WTC11 (cell line): ENCODE measurements around the gene OTP. TPM values are rescaled to one million over a fixed set of nuclear protein-coding genes. Genes with fewer than 3 reads are reported as not detected.

ENCODE experiments used
- ATAC-seq: fragments of 200-7000 bp; cut with Tn5 transposase; 2 replicates; pipeline ENCODE4 v1.10.0; 2021; ENCODE audit warnings: mild to moderate bottlenecking, moderate library complexity
- CTCF ChIA-PET: fragments of 300-600 bp; sonication (Branson Sonifier 250); formaldehyde crosslinking; loops from one replicate; lab custom pipeline; 2021; ENCODE audit warnings: antibody characterized with exemption; lab: Charles Lee
- POLR2A ChIA-PET: fragments of 350-600 bp; sonication (Branson Sonifier 250); formaldehyde crosslinking; loops from one replicate; lab custom pipeline; 2021; ENCODE audit warnings: antibody characterized with exemption; lab: Charles Lee
- DNase-seq: peaks from one replicate; pipeline ENCODE4 v3.0.0; 2021; ENCODE audit warnings: low spot score
- H3K27ac Mint-ChIP-seq: 2 replicates; pipeline ENCODE4 v1.8.0; 2021; ENCODE audit warnings: mixed read lengths
- H3K27me3 Mint-ChIP-seq: 2 replicates; pipeline ENCODE4 v1.8.0; 2021; ENCODE audit warnings: low read depth, mild to moderate bottlenecking, moderate library complexity, mixed read lengths
- H3K36me3 Mint-ChIP-seq: 2 replicates; pipeline ENCODE4 v1.8.0; 2021; ENCODE audit warnings: mixed read lengths
- H3K4me1 Mint-ChIP-seq: 2 replicates; pipeline ENCODE4 v1.8.0; 2022; ENCODE audit warnings: mixed read lengths
- H3K4me3 Mint-ChIP-seq: 2 replicates; pipeline ENCODE4 v1.8.0; 2021; ENCODE audit warnings: mild to moderate bottlenecking, moderate library complexity, mixed read lengths
- H3K9me3 Mint-ChIP-seq: 2 replicates; pipeline ENCODE4 v1.8.0; 2021; ENCODE audit warnings: mixed read lengths
- ATF1 ChIP-seq: sonication (generic); formaldehyde crosslinking; IDR thresholded peaks from 2 replicates; pipeline ENCODE4 v1.8.1; 2023; ENCODE audit warnings: mild to moderate bottlenecking, moderate library complexity, missing genetic modification reagents
- EMX1 ChIP-seq: fragments of 250-450 bp; sonication (Bioruptor Pico); IDR thresholded peaks from 2 replicates; pipeline ENCODE4 v1.8.0; 2021; ENCODE audit warnings: mild to moderate bottlenecking
- NFE2L1 ChIP-seq: sonication (generic); formaldehyde crosslinking; IDR thresholded peaks from 2 replicates; pipeline ENCODE4 v1.8.1; 2023; ENCODE audit warnings: missing genetic modification reagents
- NFYB ChIP-seq: sonication (generic); formaldehyde crosslinking; conservative IDR thresholded peaks from 2 replicates; pipeline ENCODE4 v1.8.0; 2022; ENCODE audit warnings: low read depth, missing genetic modification reagents
- NR2C2 ChIP-seq: sonication (generic); formaldehyde crosslinking; IDR thresholded peaks from 2 replicates; pipeline ENCODE4 v1.8.0; 2022; ENCODE audit warnings: mild to moderate bottlenecking, missing genetic modification reagents
- PRRX2 ChIP-seq: fragments of 250-450 bp; sonication (Bioruptor Pico); IDR thresholded peaks from 2 replicates; pipeline ENCODE4 v1.8.0; 2021; ENCODE audit warnings: mild to moderate bottlenecking
- RORB ChIP-seq: fragments of 250-450 bp; sonication (Bioruptor Pico); IDR thresholded peaks from 2 replicates; pipeline ENCODE4 v1.9.0; 2021; ENCODE audit warnings: mild to moderate bottlenecking
- SMAD4 ChIP-seq: sonication (generic); formaldehyde crosslinking; IDR thresholded peaks from 2 replicates; pipeline ENCODE4 v1.8.0; 2022; ENCODE audit warnings: mild to moderate bottlenecking, missing genetic modification reagents
- SOX15 ChIP-seq: fragments of 250-450 bp; sonication (Bioruptor Pico); IDR thresholded peaks from 2 replicates; pipeline ENCODE4 v1.9.0; 2021; ENCODE audit warnings: mild to moderate bottlenecking
- SP1 ChIP-seq: sonication (generic); formaldehyde crosslinking; conservative IDR thresholded peaks from 2 replicates; pipeline ENCODE4 v1.8.1; 2022; ENCODE audit warnings: missing genetic modification reagents
- TCF7 ChIP-seq: sonication (generic); formaldehyde crosslinking; IDR thresholded peaks from 2 replicates; pipeline ENCODE4 v1.8.0; 2022; ENCODE audit warnings: mild to moderate bottlenecking, low read depth, missing genetic modification reagents, moderate library complexity
- TP53 ChIP-seq: sonication (generic); formaldehyde crosslinking; IDR thresholded peaks from 2 replicates; pipeline ENCODE4 v1.8.1; 2023; ENCODE audit warnings: mild to moderate bottlenecking, missing genetic modification reagents
- ZNF121 ChIP-seq: sonication (generic); formaldehyde crosslinking; IDR thresholded peaks from 2 replicates; pipeline ENCODE4 v1.8.0; 2023; ENCODE audit warnings: missing genetic modification reagents
- ZNF138 ChIP-seq: sonication (generic); formaldehyde crosslinking; conservative IDR thresholded peaks from 2 replicates; pipeline ENCODE4 v1.8.1; 2022; ENCODE audit warnings: mild to moderate bottlenecking, moderate library complexity, missing genetic modification reagents
- ZNF263 ChIP-seq: sonication (generic); formaldehyde crosslinking; IDR thresholded peaks from 2 replicates; pipeline ENCODE4 v1.8.1; 2022; ENCODE audit warnings: low read depth, mild to moderate bottlenecking, moderate library complexity, missing genetic modification reagents
- ZNF396 ChIP-seq: fragments of 250-450 bp; sonication (Bioruptor Pico); IDR thresholded peaks from 2 replicates; pipeline ENCODE4 v1.8.0; 2021; ENCODE audit warnings: mild to moderate bottlenecking, moderate library complexity, borderline replicate concordance
- total RNA-seq: library from RNA; stranded (reverse); gene quantifications from 3 replicates; pipeline ENCODE4 v1.2.3, GENCODE V29; 2021
- TF ChIP-seq, protein P1 (sequence below): sonication (generic); formaldehyde crosslinking; conservative IDR thresholded peaks from 2 replicates; pipeline ENCODE4 v1.8.1; 2022; ENCODE audit warnings: mild to moderate bottlenecking, missing genetic modification reagents
- TF ChIP-seq, protein P2 (sequence below): sonication (generic); formaldehyde crosslinking; IDR thresholded peaks from 2 replicates; pipeline ENCODE4 v1.8.1; 2022; ENCODE audit warnings: low read depth, missing genetic modification reagents, borderline replicate concordance
- TF ChIP-seq, protein P3 (sequence below): sonication (generic); formaldehyde crosslinking; IDR thresholded peaks from 2 replicates; pipeline ENCODE4 v1.8.0; 2022; ENCODE audit warnings: mild to moderate bottlenecking, missing genetic modification reagents

The OTP gene
- total RNA-seq, 1 experiment from 2014 or later, result not detected

DNA sequence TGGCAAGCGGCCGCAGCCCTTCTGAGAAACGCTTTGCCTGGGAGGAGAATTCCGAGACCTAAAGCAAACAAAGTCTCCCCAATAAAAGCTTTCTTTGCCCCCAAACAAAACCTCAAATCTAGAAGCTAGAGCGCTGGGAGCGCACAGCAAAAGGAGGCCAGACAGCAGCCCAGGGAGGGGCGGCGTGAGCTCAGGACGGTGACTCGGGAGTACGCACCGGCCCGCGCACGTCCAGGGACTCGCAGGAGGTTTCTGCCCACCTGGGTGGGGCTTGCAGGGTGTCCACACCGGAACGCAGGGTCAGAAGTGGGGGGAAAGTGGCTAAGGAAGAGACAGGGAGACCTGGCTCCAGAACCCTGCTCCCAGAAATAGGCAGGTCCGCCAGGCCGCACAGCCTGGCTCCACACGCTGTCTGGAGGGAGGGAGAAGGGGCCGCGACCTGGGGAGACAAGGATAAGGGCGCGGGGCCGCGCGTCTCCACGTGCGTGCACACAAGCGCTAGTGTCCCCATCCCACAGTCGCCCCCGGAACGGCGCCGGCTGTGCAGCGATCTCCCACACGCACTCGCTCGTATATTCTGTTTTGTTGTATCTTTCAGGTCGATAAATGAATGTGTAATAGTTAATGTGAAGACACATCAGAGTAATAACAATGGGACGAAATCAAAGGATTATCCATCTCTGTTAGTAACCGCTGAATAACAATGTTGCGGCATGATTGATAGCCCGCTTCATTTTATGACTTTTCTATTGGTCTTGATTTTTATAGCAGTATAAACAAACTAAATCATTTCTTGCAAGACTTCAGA lies 2.3 kb upstream of the OTP start:
- Mint-ChIP-seq H3K4me1 (peaks cover 71% of the 10 kb centered on the region), H3K27me3 (peaks cover 99% of the 10 kb centered on the region), H3K36me3 (no peaks in the 10 kb centered on the region), H3K4me3 (peak overlapping the region; percentile 50), H3K9me3 (no peaks in the 10 kb centered on the region), H3K27ac (no peak overlapping the region)
- ChIA-PET CTCF (interaction anchor here (0.5 to 2.1 kb wide), 5 partner anchors 11 to 80 kb away, joined by 3 to 7 read pairs (median 4); no protein-coding TSS in a partner anchor), POLR2A (no interaction called here)
- DNase-seq (peak; percentile 39), ATAC-seq (no peak)
- TF ChIP-seq NFE2L1 (CRISPR knock-in tag) (no peak), EMX1 (CRISPR knock-in tag) (no peak), TCF7 (CRISPR knock-in tag) (no peak), SMAD4 (CRISPR knock-in tag) (no peak), RORB (CRISPR knock-in tag) (no peak), ZNF263 (no peak), SOX15 (no peak)
- TF ChIP-seq, protein P1, sequence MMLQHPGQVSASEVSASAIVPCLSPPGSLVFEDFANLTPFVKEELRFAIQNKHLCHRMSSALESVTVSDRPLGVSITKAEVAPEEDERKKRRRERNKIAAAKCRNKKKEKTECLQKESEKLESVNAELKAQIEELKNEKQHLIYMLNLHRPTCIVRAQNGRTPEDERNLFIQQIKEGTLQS, result no peak
- TF ChIP-seq, protein P2, sequence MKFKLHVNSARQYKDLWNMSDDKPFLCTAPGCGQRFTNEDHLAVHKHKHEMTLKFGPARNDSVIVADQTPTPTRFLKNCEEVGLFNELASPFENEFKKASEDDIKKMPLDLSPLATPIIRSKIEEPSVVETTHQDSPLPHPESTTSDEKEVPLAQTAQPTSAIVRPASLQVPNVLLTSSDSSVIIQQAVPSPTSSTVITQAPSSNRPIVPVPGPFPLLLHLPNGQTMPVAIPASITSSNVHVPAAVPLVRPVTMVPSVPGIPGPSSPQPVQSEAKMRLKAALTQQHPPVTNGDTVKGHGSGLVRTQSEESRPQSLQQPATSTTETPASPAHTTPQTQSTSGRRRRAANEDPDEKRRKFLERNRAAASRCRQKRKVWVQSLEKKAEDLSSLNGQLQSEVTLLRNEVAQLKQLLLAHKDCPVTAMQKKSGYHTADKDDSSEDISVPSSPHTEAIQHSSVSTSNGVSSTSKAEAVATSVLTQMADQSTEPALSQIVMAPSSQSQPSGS (CRISPR knock-in tag), result no peak

DNA sequence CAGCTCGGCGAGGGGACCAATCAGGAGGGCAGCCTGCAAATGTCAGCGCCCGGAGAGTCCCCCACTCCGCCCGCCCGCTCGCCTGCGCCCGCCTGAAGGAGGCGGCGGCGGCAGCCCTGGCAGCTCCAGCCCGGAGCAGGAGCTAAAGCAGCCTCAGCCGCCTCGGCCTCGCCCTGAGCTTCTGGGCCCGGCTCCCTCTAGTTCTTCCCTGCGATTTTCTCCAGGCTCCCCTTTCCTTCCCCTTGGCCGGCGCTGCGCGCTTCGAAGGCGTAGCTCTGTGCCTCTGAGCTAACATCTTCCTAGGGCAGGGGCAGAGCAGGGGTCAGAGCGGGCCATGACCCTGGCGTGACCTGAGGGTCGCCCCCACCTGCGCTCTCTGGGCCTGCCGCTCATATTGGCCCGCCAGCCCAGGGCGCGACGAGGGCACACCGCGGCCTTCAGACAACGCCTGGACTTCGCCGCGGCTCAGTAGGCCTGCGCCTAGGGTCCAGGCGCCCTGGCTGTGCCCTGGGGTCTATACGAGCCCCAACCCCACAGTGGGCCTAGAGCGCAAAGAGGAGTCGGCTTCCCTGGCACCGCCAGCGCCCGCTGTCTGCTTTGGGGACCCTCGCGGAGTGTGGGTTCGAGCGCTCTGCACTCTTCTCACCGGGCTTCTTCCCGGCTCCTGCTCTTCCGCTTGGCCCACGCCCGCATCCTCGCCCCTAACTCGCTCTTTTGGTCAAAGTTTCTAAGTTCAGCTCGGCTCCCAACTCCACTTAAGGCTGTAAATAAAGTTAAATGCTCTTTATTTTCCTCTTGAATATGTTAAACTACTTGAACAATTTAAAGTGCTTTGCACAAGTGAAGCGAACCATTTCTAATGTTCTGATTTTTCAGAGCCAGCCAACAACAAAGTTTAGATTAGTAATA lies 504 bp upstream of the OTP start:
- no peak overlapping the region for H3K27ac Mint-ChIP-seq
- ATAC-seq, result peak; percentile 85
- POLR2A ChIA-PET, result interaction anchor here (1.0 kb wide), 2 partner anchors 9 to 320 kb away, joined by 3 read pairs; no protein-coding TSS in a partner anchor

DNA sequence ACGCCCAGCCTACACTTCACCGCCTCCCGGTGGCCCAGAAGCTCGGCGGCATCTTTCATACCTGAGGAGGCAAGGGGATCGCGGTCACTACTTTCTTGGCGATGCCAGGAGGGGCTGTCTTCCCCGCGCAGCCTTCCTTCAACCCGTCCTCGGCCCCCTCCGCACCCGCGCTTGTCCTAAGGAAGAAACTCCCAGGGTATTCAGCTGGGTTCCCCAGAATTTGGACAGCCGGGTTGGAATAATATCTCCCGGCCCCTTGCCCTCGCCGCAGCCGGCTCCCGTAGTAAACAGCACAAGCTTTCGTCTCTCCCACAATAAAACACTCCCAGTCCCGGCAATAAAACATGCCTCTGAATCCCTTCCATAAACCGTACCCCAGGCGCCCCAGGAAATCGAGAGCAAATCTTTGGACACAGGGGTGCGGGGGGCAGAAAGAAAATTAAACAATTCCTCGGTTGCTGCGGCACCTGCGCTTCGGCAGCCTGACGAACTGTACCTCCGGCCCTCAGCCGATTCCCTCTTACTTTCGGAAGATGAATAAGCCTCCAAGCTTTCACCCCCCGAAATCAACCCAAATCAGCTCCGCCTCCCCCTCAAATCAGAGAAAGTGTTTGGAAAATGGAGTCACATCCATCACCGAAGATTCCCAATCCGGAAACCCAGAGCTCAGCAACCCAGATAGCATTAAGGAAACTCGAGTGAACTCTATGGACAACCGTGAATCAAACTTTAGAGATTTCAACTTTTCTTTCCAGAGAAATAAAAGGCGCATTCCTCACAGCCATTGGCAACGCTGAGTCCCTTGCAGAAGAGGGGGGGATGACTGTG lies 1.1 kb downstream of the OTP start:
- peaks cover 57% of the 10 kb centered on the region for H3K4me1 Mint-ChIP-seq
- DNase-seq, result no peak
- H3K27ac Mint-ChIP-seq, result no peak overlapping the region
- ChIA-PET POLR2A (no interaction called here), CTCF (interaction anchor here (0.8 to 1.5 kb wide), 3 partner anchors 9 to 215 kb away, joined by 3 to 5 read pairs (median 4); no protein-coding TSS in a partner anchor)
- H3K4me3 Mint-ChIP-seq, result peak overlapping the region; percentile 59
- peaks cover 100% of the 10 kb centered on the region for H3K27me3 Mint-ChIP-seq
- H3K36me3 Mint-ChIP-seq, result no peaks in the 10 kb centered on the region
- no peak for ATAC-seq
- no peak for TF ChIP-seq ZNF138 (CRISPR knock-in tag)
- no peak for TF ChIP-seq PRRX2 (CRISPR knock-in tag)
- TF ChIP-seq NR2C2 (CRISPR knock-in tag), result no peak
- no peak for TF ChIP-seq ATF1 (CRISPR knock-in tag)
- TF ChIP-seq ZNF396 (CRISPR knock-in tag), result no peak
- TF ChIP-seq SP1 (CRISPR knock-in tag), result no peak
- no peak for TF ChIP-seq NFYB (CRISPR knock-in tag)
- no peak for TF ChIP-seq ZNF121
- no peaks in the 10 kb centered on the region for H3K9me3 Mint-ChIP-seq

More for the DNA sequence above, 504 bp upstream of the OTP start:
- DNase-seq, result peak; percentile 88
- peaks cover 63% of the 10 kb centered on the region for H3K4me1 Mint-ChIP-seq
- H3K9me3 Mint-ChIP-seq, result no peaks in the 10 kb centered on the region
- TF ChIP-seq ZNF138 (CRISPR knock-in tag) (no peak), TP53 (CRISPR knock-in tag) (0 out of 2 replicates have a peak, but pooled peaks have one; percentile 37), SP1 (CRISPR knock-in tag) (0 out of 2 replicates have a peak, but pooled peaks have one; percentile 23), ZNF121 (0 out of 2 replicates have a peak, but pooled peaks have one; percentile 9)
- TF ChIP-seq, protein P3, sequence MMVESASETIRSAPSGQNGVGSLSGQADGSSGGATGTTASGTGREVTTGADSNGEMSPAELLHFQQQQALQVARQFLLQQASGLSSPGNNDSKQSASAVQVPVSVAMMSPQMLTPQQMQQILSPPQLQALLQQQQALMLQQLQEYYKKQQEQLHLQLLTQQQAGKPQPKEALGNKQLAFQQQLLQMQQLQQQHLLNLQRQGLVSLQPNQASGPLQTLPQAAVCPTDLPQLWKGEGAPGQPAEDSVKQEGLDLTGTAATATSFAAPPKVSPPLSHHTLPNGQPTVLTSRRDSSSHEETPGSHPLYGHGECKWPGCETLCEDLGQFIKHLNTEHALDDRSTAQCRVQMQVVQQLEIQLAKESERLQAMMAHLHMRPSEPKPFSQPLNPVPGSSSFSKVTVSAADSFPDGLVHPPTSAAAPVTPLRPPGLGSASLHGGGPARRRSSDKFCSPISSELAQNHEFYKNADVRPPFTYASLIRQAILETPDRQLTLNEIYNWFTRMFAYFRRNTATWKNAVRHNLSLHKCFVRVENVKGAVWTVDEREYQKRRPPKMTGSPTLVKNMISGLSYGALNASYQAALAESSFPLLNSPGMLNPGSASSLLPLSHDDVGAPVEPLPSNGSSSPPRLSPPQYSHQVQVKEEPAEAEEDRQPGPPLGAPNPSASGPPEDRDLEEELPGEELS (CRISPR knock-in tag), result peak; percentile 53; the same call in 1 of the 2 replicates
- peak overlapping the region; percentile 58 for H3K4me3 Mint-ChIP-seq
- H3K27me3 Mint-ChIP-seq, result peaks cover 100% of the 10 kb centered on the region
- H3K36me3 Mint-ChIP-seq, result no peaks in the 10 kb centered on the region
- CTCF ChIA-PET, result interaction anchor here (0.7 to 1.2 kb wide), 7 partner anchors 11 to 203 kb away, joined by 3 to 5 read pairs (median 3); no protein-coding TSS in a partner anchor
